Gastroesophageal sphincter (tissue), 4 donors: Measurements from ENCODE around the gene ARHGAP42. TPM values are rescaled to one million over a fixed set of nuclear protein-coding genes. Genes with fewer than 3 reads are reported as not detected.
"Not testable (repeated sequence)": the region's sequence is repeated elsewhere in the genome, so short reads cannot be mapped to it uniquely, and the experiment has no call there.

Experiments
- ATAC-seq: fragments of 150-250 bp; one replicate; pipeline ENCODE4 v1.9.1; 2016; ENCODE audit warnings: mild to moderate bottlenecking, moderate library complexity
- H3K27ac ChIP-seq, 4 donors: fragments of 200-600 bp; sonication (generic) in 3 of 4; 1 replicate in 3 of 4; 2 replicates in 1 of 4; pipeline ENCODE4 v1.5.1; 2016 to 2019
- H3K27me3 ChIP-seq: fragments of 200-600 bp; sonication (generic); one replicate; pipeline ENCODE4 v1.5.1; 2019
- H3K36me3 ChIP-seq, 2 donors: fragments of 200-600 bp; sonication (generic); one replicate each; pipeline ENCODE4 v1.5.1; 2019; ENCODE audit warnings: control low read depth in 1 of 2
- H3K4me1 ChIP-seq, 3 donors: fragments of 200-600 bp; sonication (generic); 1 replicate in 2 of 3; 2 replicates in 1 of 3; pipeline ENCODE4 v1.5.1; 2016 to 2019; ENCODE audit warnings: control low read depth in 2 of 3
- H3K4me3 ChIP-seq, 2 donors: fragments of 200-600 bp; sonication (generic); one replicate each; pipeline ENCODE4 v1.5.1; 2019; ENCODE audit warnings: mild to moderate bottlenecking in 1 of 2, moderate library complexity in 1 of 2
- H3K9me3 ChIP-seq, 3 donors: fragments of 200-600 bp; sonication (generic); one replicate each; pipeline ENCODE4 v1.5.1; 2017 to 2019; ENCODE audit warnings: control low read depth in 2 of 3
- EP300 ChIP-seq: sonication (generic); formaldehyde crosslinking; IDR thresholded peaks from one replicate; pipeline ENCODE4 v1.6.1; 2017; ENCODE audit warnings: antibody characterized with exemption, mild to moderate bottlenecking
- POLR2A ChIP-seq, 2 donors: fragments of 450-650 bp; IDR thresholded peaks; one replicate each; pipeline ENCODE4 v1.6.1; 2017; ENCODE audit warnings: antibody characterized with exemption in 2 of 2, mild to moderate bottlenecking in 2 of 2, moderate library complexity in 1 of 2
- POLR2AphosphoS5 ChIP-seq: sonication (generic); formaldehyde crosslinking; IDR thresholded peaks from one replicate; pipeline ENCODE4 v1.6.1; 2017; ENCODE audit warnings: antibody characterized with exemption
- WGBS, 2 donors: methylation state at CpG; one replicate each; pipeline ENCODE4 v1.1.5; 2018; ENCODE audit warnings: low coverage in 1 of 2; 5-methylcytosine and 5-hydroxymethylcytosine counted together
- total RNA-seq, 4 donors: library from RNA; depleted of rRNA; stranded (reverse); fragments of >200 nt; gene quantifications; one replicate each; pipeline ENCODE4 v1.1.0, GENCODE V29; 2016
- TF ChIP-seq, protein P1 (sequence below), 4 experiments: fragments of 200-600 bp in 2 of 4; fragments of 450-650 bp in 2 of 4; sonication (generic) in 1 of 4; IDR thresholded peaks; one replicate each; pipeline ENCODE4 v1.5.1; 2017 to 2019; ENCODE audit warnings: antibody characterized with exemption in 4 of 4, mild to moderate bottlenecking in 2 of 4, moderate library complexity in 2 of 4

ARHGAP42 gene
- total RNA-seq, 4 donors from 2014 or later = 6.3 to 29.1 (median 9.9) TPM

DNA sequence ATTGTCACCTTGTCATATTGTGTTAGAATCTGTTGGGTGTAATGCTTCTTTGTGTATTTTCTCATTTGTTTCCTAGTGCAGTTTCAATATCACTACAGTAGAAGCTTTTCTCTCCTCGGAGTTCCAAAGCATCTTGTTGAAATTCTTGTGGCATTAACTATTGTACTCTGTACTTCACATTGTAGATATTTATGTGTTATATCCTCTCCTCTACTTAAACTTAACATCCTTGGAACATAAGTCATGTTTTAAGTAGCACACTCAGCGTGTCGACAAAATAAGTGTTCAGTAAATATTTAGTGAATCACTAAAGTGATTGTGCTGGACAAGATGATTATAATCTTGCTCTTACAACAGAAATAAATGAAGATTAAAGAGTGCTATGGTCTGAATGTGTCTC, 201.7 kb downstream of the ARHGAP42 start:
- WGBS, 2 donors = 64 to 74% methylated on average over 3 of the region's 3 CpGs
- ATAC-seq = no peak
- TF ChIP-seq, protein P1, sequence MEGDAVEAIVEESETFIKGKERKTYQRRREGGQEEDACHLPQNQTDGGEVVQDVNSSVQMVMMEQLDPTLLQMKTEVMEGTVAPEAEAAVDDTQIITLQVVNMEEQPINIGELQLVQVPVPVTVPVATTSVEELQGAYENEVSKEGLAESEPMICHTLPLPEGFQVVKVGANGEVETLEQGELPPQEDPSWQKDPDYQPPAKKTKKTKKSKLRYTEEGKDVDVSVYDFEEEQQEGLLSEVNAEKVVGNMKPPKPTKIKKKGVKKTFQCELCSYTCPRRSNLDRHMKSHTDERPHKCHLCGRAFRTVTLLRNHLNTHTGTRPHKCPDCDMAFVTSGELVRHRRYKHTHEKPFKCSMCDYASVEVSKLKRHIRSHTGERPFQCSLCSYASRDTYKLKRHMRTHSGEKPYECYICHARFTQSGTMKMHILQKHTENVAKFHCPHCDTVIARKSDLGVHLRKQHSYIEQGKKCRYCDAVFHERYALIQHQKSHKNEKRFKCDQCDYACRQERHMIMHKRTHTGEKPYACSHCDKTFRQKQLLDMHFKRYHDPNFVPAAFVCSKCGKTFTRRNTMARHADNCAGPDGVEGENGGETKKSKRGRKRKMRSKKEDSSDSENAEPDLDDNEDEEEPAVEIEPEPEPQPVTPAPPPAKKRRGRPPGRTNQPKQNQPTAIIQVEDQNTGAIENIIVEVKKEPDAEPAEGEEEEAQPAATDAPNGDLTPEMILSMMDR (IDR thresholded peaks at IDR 0.05) = no peak
- no peak for TF ChIP-seq POLR2AphosphoS5
- TF ChIP-seq EP300 = no peak
- no peak for TF ChIP-seq POLR2A (IDR thresholded peaks at IDR 0.05)
- Histone ChIP-seq H3K4me1 (no peaks in the 10 kb centered on the region), H3K27me3 (no peaks in the 10 kb centered on the region), H3K36me3 (no peaks in the 10 kb centered on the region), H3K9me3 (no peaks in the 10 kb centered on the region), H3K27ac (no peak overlapping the region), H3K4me3 (no peak overlapping the region)

DNA sequence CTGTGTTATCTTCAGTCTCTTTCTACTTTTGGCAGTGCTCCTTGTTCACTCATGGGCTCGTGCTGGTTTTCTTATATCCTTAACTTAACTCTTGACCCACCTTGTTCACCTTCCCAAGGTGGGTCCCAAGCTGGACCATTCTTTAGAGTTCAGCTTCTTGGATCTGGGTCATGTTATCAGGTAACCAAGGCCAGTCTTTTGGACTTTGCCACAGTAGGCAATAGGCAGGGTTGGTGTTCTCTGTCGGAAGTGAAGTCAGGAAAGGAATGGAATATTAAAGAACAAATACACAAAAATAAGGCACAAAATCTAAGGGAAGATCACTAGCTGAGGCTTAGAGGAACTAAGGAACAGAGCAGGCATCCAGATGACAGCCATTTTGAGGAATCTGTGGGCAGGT, 202.7 kb downstream of the ARHGAP42 start:
- WGBS, 2 donors = 67 to 69% methylated on average over 1 to 2 of the region's 2 CpGs
- no peak overlapping the region for H3K4me3 ChIP-seq
- TF ChIP-seq EP300 = no peak
- H3K27ac ChIP-seq = no peak overlapping the region
- H3K36me3 ChIP-seq = no peaks in the 10 kb centered on the region
- no peak for ATAC-seq
- no peaks in the 10 kb centered on the region for H3K4me1 ChIP-seq
- no peaks in the 10 kb centered on the region for H3K27me3 ChIP-seq
- no peaks in the 10 kb centered on the region for H3K9me3 ChIP-seq

DNA sequence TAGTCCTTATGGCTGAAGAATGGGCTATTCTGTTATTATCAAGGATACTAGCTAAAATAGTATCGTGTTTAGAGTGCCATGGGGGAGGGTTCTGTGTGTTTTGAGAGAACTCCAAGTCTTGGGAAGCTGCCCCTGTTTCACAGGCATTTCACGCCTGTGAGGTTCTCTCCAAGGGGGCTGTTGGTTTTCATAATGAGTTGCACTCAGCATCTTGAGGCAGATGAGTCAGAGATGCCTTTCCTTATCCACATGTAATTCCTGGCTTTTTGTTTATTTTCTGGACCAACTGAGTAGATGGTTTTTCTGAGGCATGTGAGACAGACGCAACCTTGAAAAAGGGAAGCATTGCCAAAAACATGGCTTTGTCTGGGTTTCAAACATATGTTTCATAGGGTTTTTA, 203.7 kb downstream of the ARHGAP42 start:
- ATAC-seq = no peak
- 49 to 74% methylated on average over 3 of the region's 3 CpGs for WGBS, 2 donors

DNA sequence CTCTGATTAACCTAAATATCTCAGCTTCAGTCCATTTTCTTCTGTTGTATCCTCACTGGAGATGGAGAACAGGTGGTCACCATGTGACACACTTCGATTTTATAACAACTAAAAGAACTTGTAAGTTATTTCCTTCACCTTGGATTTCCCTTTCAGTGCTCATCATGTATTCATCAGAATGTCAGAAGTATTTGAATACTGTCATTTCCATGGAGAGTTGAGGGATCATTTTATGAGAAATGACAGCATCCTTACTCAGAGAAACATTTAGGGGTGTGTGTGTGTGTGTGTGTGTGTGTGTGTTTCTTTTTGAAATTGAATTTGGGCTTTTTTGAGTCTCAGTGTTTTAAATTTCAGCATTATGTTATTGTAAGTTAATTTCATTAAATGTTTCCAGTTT, 205.8 kb downstream of the ARHGAP42 start:
- no peak overlapping the region for H3K27ac ChIP-seq
- 57 to 80% methylated on average over 1 of the region's 1 CpG for WGBS, 2 donors
- TF ChIP-seq, protein P1 (IDR thresholded peaks at IDR 0.05) = no peak
- no peak for TF ChIP-seq POLR2A (IDR thresholded peaks at IDR 0.05)
- no peak for TF ChIP-seq EP300
- TF ChIP-seq POLR2AphosphoS5 = no peak
- H3K4me3 ChIP-seq = no peak overlapping the region
- H3K36me3 ChIP-seq = no peaks in the 10 kb centered on the region
- H3K4me1 ChIP-seq = no peaks in the 10 kb centered on the region
- no peaks in the 10 kb centered on the region for H3K27me3 ChIP-seq
- H3K9me3 ChIP-seq = no peaks in the 10 kb centered on the region
- ATAC-seq = no peak

More for the DNA sequence above, 203.7 kb downstream of the ARHGAP42 start:
- Histone ChIP-seq H3K9me3 (no peaks in the 10 kb centered on the region), H3K36me3 (no peaks in the 10 kb centered on the region), H3K4me1 (no peaks in the 10 kb centered on the region), H3K4me3 (no peak overlapping the region), H3K27ac (no peak overlapping the region), H3K27me3 (no peaks in the 10 kb centered on the region)
- TF ChIP-seq POLR2AphosphoS5 = no peak
- TF ChIP-seq, protein P1 (IDR thresholded peaks at IDR 0.05) = no peak
- TF ChIP-seq EP300 = no peak
- TF ChIP-seq POLR2A (IDR thresholded peaks at IDR 0.05) = no peak

DNA sequence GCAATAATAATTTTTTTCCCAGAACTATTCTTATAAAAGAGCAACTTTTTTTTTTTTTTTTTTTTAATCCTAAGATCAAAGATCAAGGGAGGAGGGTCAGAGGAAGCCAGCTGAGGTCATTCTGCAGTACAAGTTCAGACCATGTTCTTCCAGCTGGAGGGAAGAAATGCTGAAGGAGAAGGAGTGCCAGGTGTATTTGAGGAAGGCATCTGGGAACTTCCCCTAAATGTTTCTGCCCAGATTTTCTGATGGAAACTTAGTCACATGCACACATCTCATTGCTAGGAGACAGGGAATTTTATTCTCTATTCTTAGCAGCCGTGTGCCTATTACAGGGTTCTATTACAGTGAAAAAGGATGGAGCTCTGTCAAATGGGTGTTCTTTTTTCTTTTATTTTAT, 208.4 kb downstream of the ARHGAP42 start:
- Histone ChIP-seq H3K27me3 (no peaks in the 10 kb centered on the region), H3K4me1 (no peaks in the 10 kb centered on the region), H3K27ac (no peak overlapping the region), H3K4me3 (no peak overlapping the region), H3K36me3 (no peaks in the 10 kb centered on the region), H3K9me3 (no peaks in the 10 kb centered on the region)
- WGBS, 2 donors = 60 to 83% methylated on average over 1 of the region's 1 CpG
- ATAC-seq = no peak
- TF ChIP-seq POLR2AphosphoS5 (no peak), EP300 (no peak), POLR2A (IDR thresholded peaks at IDR 0.05) (no peak)
- TF ChIP-seq, protein P1 (IDR thresholded peaks at IDR 0.05) = no peak

DNA sequence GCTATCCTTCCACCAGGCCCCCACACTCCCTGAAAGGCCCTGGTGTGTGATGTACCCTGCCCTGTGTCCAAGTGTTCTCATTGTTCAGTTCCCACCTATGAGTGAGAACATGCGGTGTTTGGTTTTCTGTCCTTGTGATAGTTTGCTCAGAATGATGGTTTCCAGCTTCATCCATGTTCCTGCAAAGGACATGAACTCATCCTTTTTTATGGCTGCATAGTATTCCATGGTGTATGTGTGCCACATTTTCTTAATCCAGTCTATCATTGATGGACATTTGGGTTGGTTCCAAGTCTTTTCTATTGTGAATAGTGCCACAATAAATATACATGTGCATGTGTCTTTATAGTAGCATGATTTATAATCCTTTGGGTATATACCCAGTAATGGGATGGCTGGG, 208.9 kb downstream of the ARHGAP42 start:
- not testable (repeated sequence) for H3K27me3 ChIP-seq, H3K4me1 ChIP-seq, H3K27ac ChIP-seq, H3K4me3 ChIP-seq, H3K9me3 ChIP-seq, ATAC-seq, H3K36me3 ChIP-seq
- 100% methylated on average over 1 of the region's 1 CpG for WGBS, 2 donors

DNA sequence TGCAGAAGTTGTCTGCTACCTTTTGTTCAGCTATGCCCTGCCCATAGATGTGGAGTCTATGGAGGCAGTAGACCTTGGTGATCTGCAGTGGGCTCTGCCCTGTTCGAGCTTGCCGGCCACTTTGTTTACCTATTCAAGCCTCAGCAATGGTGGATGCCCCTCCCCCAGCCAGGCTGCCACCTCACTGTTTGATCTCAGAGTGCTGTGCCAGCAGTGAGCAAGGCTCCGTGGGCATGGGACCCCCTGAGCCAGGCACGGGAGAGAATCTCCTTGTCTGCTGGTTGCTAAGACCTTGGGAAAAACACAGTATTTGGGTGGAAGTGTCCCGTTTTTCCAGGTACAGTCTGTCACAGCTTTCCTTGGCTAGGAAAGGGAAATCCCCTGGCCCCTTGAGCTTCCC, 214.4 kb downstream of the ARHGAP42 start:
- H3K4me1 ChIP-seq, H3K4me3 ChIP-seq, H3K36me3 ChIP-seq, H3K27me3 ChIP-seq, ATAC-seq, H3K27ac ChIP-seq, H3K9me3 ChIP-seq: not testable (repeated sequence)
- 82% methylated on average over 2 of the region's 5 CpGs; no CpG with 5 or more reads in 1 of the 2 donors for WGBS, 2 donors
